ENCODE measurements around the gene P2RY12.

P2RY12 gene

GRCh38 chr3:151330899-151331298 is 53.7 kb downstream of the P2RY12 start:
- no peak for DNase-seq

GRCh38 chr3:151330379-151330778 is 54.2 kb downstream of the P2RY12 start:
- no peak for DNase-seq

DNA sequence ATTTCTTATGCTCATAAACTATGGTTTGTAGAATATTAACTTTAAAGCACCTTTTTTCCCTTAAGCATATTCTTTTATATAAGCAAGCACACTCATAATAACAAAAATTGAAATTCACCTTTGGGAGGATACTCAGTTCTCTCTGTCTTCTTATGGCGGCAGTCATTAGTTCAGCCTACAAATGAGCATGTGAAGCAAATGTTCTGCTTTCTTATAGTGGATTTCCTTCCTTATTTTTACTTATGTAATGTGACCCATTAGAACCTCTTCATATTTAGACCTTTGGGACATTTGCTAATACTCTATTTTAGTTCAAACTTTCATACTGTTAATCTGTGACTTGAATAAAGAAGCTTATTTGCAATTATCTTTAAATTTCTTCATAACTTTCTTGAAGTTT is 55.2 kb downstream of the P2RY12 start, which contains the start of gene P2RY13:
Gene P2RY13 (minus strand): TSS at position 187 of the 400 bp plus-strand sequence. CDS start 21 bp downstream, at position 166.
- no peak for DNase-seq

GRCh38 chr3:151328298-151328995 is 56.1 kb downstream of the P2RY12 start:
- no peak for DNase-seq

DNA sequence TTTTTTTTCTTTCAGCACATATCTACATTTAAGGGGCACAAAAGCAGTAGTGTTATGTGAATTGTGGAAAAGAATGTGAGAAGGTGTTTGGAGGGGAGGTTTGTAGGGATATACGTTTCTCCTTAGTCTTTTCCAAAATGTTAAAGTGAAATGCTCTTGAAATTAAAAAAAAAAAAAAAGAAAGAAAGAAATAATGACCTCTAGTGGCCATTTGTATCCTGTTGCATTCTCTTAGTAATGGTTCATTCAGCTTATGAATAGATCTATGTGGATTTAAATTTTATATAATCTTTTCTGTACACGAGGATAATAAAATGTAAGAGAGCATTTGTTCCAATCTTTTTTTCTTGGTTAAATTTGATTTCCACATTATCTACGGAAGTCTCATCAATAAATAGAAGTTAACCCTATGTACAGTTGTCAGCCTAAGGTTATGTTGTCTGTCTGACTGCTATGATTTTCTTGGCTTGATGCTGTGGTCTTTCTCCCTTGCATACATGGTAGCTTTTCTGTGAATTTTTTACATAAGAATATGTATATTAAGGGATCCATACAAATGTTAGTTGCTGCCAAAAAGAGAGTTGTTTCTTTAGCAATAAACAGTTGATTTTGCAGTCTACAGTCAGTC is 56.9 kb downstream of the P2RY12 start:
- no peak for DNase-seq

- no peak for DNase-seq
Measured at GRCh38 chr3:151322511-151322910, 62.0 kb downstream of the P2RY12 start.

GRCh38 chr3:151321526-151321925 is 63.0 kb downstream of the P2RY12 start:
- no peak for DNase-seq

DNA sequence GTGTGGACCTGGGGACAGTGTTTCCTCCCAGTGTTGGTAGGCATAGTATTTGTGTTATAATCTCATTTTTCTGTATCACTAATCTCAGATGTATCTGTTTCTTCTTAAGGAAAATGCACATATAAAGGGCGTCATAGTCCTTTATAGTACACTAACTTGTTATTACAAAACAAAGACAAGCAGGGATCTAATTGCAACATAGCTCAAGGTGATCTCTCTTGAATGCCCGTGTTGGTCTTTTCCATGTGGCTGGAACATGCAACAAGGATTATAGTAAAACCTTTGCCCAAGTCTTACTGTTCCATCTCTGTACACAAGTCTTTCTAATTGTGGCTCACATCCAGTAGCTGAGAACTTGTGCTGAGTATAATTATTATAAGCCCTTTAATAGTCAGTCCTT is 64.4 kb downstream of the P2RY12 start:
- DNase-seq: no peak

- DNase-seq: no peak
Measured at GRCh38 chr3:151319628-151320027, 64.9 kb downstream of the P2RY12 start.

- DNase-seq: no peak
Measured at GRCh38 chr3:151318991-151319390, 65.6 kb downstream of the P2RY12 start.

- DNase-seq: no peak
Measured at GRCh38 chr3:151318313-151318712, 66.2 kb downstream of the P2RY12 start.

GRCh38 chr3:151316267-151316991 is 68.1 kb downstream of the P2RY12 start, which contains the start of gene GPR87:
Gene GPR87 (minus strand): TSS chr3:151316820. CDS start chr3:151300100, 16,720 bp downstream.
- DNase-seq: no peak

DNA sequence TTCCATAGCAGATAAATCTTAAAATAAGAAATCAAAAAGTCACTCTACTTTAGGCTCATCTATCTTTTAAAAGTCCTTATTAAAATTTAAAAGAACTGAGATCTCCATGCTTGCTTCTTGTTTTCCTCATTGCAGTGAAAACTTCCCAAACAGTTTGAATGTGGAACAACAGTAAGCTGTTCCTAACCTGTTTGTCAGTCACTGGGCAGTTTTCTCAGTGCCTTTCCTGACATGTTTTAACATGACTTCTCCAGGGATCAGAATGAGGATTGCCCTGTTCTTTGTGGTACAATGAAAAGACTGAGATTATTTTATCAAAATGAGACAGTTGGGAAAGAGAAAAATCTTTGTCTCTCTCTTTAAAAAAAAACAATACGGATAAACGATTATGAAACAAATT is 68.7 kb downstream of the P2RY12 start:
- DNase-seq: no peak

- no peak for DNase-seq
Measured at GRCh38 chr3:151315136-151315535, 69.4 kb downstream of the P2RY12 start.

- no peak for DNase-seq
Measured at GRCh38 chr3:151314593-151314992, 70.0 kb downstream of the P2RY12 start.

DNA sequence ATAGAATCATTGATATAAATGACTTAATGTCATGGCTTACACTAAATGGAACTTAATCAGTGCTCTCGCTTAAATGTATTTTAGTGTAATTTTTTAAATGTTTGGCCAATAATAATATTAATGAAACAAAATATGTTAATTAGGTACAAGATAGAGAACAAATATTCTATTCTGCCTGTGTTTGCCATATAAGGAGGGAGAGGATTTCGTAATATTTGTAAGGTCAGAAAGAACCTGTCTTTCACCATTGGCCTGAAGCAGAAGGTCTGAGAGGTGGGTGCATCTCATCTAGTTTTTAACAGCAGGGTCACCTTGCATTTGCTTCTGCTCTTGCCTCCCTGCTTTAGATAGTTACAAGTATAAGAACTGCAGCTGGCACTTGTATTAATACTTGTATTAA is 70.4 kb downstream of the P2RY12 start:
- DNase-seq: no peak

GRCh38 chr3:151312972-151313371 is 71.6 kb downstream of the P2RY12 start:
- DNase-seq: no peak

- no peak for DNase-seq
Measured at GRCh38 chr3:151309566-151309965, 75.0 kb downstream of the P2RY12 start.

DNA sequence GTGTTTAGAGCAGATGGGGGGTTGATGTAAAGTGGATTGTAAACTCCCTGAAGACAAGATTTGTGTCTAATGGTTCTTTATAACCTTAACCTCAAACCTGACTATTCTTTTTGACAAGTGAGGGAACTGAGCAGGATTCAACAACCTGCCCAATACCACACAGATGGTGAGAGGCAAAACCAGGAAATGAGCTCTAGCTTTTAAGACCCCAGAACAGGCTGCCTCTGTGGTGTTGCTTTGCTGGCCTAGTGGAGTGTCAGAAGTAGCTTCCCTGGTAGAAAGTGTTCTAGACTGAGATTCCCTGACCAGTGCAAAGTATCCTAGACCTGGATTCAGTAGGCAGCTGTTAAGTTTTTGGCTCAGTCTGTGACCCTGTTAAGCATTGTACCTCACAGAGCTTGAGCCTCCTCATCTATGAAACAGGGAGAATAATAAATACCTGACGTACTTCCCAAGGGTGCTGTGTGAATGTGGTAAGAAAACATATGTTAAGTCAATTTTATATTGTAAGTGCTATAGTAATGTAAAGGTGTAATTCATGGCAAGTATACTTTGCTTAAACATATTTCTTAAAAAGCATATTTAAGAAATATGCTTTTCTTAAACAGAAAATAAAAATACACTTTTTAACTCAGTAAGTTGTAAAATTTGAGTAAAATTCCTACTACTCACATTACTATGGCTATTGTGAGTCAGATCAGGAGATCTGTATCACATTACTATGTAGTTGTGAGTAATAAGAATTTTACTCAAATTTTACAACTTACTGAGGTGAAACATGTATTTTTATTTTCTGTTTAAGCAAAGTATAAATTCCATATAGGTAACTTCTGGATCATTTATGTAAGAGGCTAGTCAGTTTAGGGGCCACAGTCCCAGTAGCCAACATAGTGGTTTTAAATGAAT is 76.7 kb downstream of the P2RY12 start:
- no peak for DNase-seq

- DNase-seq: no peak
Measured at GRCh38 chr3:151307131-151307530, 77.4 kb downstream of the P2RY12 start.

GRCh38 chr3:151306168-151306810 is 78.3 kb downstream of the P2RY12 start:
- no peak for DNase-seq

GRCh38 chr3:151305775-151306151 is 78.8 kb downstream of the P2RY12 start:
- DNase-seq: no peak
